SK-N-SH treated with all-trans-retinoic acid at 6 μM for 48 hours (cell line): Measurements from ENCODE around the gene GID8.

Source experiments
- BACH2 ChIP-seq: fragments of 250-450 bp; sonication (Bioruptor Pico); IDR thresholded peaks from 2 replicates; pipeline ENCODE4 v1.9.0; 2021; ENCODE audit warnings: mild to moderate bottlenecking, borderline replicate concordance
- CSDC2 ChIP-seq: fragments of 250-450 bp; sonication (Bioruptor Pico); IDR thresholded peaks from 2 replicates; pipeline ENCODE4 v1.5.0; 2020; ENCODE audit warnings: mild to moderate bottlenecking, moderate library complexity
- GLIS3 ChIP-seq: fragments of 250-450 bp; sonication (Bioruptor Pico); IDR thresholded peaks from 2 replicates; pipeline ENCODE4 v1.5.0; 2020; ENCODE audit warnings: mild to moderate bottlenecking, moderate library complexity
- ISL1 ChIP-seq: fragments of 250-450 bp; sonication (Bioruptor Pico); IDR thresholded peaks from 2 replicates; pipeline ENCODE4 v2.1.2; 2022; ENCODE audit warnings: mild to moderate bottlenecking, moderate library complexity
- OSR1 ChIP-seq: fragments of 250-450 bp; sonication (Bioruptor Pico); IDR thresholded peaks from 2 replicates; pipeline ENCODE4 v1.8.0; 2022; ENCODE audit warnings: moderate library complexity, mild to moderate bottlenecking, inconsistent platforms
- PPARA ChIP-seq: fragments of 250-450 bp; sonication (Bioruptor Pico); IDR thresholded peaks from 2 replicates; pipeline ENCODE4 v1.5.0; 2020; ENCODE audit warnings: mild to moderate bottlenecking, borderline replicate concordance
- RARB ChIP-seq: fragments of 250-450 bp; sonication (Bioruptor Pico); IDR thresholded peaks from 2 replicates; pipeline ENCODE4 v1.8.0; 2021; ENCODE audit warnings: mild to moderate bottlenecking, moderate library complexity
- SNAI2 ChIP-seq: fragments of 250-450 bp; sonication (Bioruptor Pico); IDR thresholded peaks from 2 replicates; pipeline ENCODE4 v1.5.0; 2020; ENCODE audit warnings: mild to moderate bottlenecking, moderate library complexity
- TCF4 ChIP-seq: fragments of 250-450 bp; sonication (Bioruptor Pico); IDR thresholded peaks from 2 replicates; pipeline ENCODE4 v1.8.0; 2021; ENCODE audit warnings: mild to moderate bottlenecking, moderate library complexity, borderline replicate concordance
- ZFP3 ChIP-seq: fragments of 250-450 bp; sonication (Bioruptor Pico); IDR thresholded peaks from 2 replicates; pipeline ENCODE4 v1.5.0; 2020; ENCODE audit warnings: mild to moderate bottlenecking, moderate library complexity
- ZFP30 ChIP-seq: fragments of 450-650 bp; formaldehyde crosslinking; IDR thresholded peaks from 2 replicates; pipeline ENCODE4 v1.5.0; 2022; ENCODE audit warnings: mild to moderate bottlenecking, moderate library complexity
- TF ChIP-seq, protein P1 (sequence below): fragments of 250-450 bp; sonication (Bioruptor Pico); IDR thresholded peaks from 2 replicates; pipeline ENCODE4 v1.5.1; 2020; ENCODE audit warnings: low read depth, mild to moderate bottlenecking, moderate library complexity
- TF ChIP-seq, protein P2 (sequence below): fragments of 250-450 bp; sonication (Bioruptor Pico); IDR thresholded peaks from 2 replicates; pipeline ENCODE4 v1.8.0; 2020; ENCODE audit warnings: mild to moderate bottlenecking, moderate library complexity, borderline replicate concordance

DNA sequence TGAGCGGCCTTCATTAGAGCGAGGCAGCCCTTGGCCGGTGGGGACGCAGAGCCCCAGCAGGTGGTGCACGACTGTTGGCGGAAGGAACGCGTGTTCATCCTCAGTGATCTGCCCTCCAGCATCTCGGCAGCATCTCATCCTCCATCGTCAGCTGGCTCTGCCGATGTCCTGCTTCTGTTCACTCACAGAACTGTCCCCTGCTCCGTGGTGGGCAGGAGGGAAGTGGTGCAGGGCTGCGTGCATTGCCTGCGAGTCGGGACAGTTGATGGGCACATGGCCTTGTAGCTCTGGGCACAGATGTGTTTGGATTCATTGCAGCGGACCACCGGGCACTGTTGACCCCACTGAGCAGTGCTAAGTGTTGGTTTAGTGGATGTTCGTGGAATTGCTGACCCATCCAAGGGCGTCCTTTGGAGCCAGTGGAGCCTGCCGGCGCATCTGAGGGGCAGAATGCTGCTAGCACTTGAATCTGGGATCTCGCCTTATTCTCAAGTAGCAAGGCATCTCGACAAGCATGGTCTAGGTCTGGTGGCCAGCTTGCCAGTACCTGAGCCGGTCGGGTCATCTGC, 7.9 kb downstream of the GID8 start:
- TF ChIP-seq CSDC2 (CRISPR knock-in tag) = no peak
- TF ChIP-seq PPARA (CRISPR knock-in tag) = no peak
- TF ChIP-seq ISL1 (CRISPR knock-in tag) = no peak
- TF ChIP-seq, protein P1, sequence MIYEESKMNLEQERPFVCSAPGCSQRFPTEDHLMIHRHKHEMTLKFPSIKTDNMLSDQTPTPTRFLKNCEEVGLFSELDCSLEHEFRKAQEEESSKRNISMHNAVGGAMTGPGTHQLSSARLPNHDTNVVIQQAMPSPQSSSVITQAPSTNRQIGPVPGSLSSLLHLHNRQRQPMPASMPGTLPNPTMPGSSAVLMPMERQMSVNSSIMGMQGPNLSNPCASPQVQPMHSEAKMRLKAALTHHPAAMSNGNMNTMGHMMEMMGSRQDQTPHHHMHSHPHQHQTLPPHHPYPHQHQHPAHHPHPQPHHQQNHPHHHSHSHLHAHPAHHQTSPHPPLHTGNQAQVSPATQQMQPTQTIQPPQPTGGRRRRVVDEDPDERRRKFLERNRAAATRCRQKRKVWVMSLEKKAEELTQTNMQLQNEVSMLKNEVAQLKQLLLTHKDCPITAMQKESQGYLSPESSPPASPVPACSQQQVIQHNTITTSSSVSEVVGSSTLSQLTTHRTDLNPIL = no peak
- TF ChIP-seq SNAI2 = no peak
- TF ChIP-seq RARB = no peak
- no peak for TF ChIP-seq ZFP3
- TF ChIP-seq ZFP30 (CRISPR knock-in tag) = no peak
- no peak for TF ChIP-seq TCF4 (CRISPR knock-in tag)
- TF ChIP-seq GLIS3 (CRISPR knock-in tag) = no peak
- no peak for TF ChIP-seq BACH2
- TF ChIP-seq, protein P2, sequence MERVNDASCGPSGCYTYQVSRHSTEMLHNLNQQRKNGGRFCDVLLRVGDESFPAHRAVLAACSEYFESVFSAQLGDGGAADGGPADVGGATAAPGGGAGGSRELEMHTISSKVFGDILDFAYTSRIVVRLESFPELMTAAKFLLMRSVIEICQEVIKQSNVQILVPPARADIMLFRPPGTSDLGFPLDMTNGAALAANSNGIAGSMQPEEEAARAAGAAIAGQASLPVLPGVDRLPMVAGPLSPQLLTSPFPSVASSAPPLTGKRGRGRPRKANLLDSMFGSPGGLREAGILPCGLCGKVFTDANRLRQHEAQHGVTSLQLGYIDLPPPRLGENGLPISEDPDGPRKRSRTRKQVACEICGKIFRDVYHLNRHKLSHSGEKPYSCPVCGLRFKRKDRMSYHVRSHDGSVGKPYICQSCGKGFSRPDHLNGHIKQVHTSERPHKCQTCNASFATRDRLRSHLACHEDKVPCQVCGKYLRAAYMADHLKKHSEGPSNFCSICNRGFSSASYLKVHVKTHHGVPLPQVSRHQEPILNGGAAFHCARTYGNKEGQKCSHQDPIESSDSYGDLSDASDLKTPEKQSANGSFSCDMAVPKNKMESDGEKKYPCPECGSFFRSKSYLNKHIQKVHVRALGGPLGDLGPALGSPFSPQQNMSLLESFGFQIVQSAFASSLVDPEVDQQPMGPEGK (CRISPR knock-in tag) = no peak
- TF ChIP-seq OSR1 (CRISPR knock-in tag) = no peak
